GM10266 (cell line): ENCODE results near the gene PPP1R3F.

Experiments used
- DNase-seq: peaks from one replicate; pipeline ENCODE4 v3.0.0; 2012; ENCODE audit errors: extremely low spot score
- CTCF ChIP-seq: IDR thresholded peaks from 2 replicates; pipeline ENCODE4 v1.5.1; 2012; ENCODE audit warnings: mild to moderate bottlenecking, low read depth; ENCODE audit not compliant: control insufficient read depth, insufficient read depth; ENCODE audit errors: missing control alignments

Gene PPP1R3F

DNA sequence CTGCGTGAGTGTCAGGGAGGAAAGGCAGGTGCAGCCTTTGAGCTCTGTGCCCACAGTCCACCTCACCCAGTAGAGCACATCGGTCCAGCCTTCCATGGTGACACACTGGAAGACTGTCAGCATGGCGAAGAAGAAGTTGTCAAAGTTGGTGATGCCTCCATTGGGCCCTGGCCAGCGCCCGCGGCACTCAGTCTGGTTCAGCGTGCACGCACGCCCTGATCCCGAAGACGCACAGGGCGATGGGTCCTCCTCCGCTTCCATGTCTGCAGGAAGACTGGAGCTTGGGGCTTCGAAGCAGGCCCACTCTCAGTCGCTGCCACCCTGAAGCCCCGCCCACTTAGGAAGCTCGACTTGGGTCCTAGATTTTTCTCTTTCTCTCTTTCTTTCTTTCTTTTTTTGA is 41.4 kb upstream of the PPP1R3F start:
- DNase-seq = no peak
- TF ChIP-seq CTCF = no peak

GRCh38 chrX:49230500-49231232 is 38.9 kb upstream of the PPP1R3F start:
- peak; percentile 83 for DNase-seq
- peak; percentile 33 for TF ChIP-seq CTCF

DNA sequence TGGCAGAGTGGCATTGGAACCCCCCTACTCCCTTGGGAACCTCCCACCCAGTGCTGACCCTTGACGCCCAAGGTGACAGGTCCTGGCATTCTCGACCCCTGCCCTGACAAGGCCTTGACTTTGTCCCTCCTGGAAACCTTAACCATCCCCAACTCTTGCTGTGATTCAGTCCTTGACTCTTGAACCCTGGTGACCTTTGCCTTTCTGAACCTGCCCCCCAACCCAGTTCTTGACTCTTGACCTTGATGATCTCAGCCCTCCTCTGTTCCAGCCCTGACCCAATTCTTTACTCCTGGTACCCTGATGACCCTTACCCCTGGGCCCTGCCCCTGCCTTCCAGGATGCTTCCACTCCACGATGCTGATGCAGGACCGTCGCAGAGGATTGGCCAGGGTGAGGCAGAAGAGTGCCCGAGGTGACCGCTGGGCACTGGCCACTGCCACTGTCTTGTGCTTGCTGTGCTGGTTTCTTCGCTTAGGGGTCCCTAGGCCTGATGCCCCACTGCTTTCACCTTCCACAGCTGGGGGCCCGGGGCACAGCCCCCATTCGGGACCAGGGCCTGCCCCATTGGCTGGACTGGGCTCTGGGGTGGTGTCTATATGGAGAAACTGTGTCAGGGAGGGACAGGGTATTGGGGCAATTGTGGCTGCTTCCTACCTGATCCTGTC is 38.1 kb upstream of the PPP1R3F start:
- DNase-seq = no peak
- TF ChIP-seq CTCF = no peak

- no peak for TF ChIP-seq CTCF
Observed at GRCh38 chrX:49232525-49232924, 37.1 kb upstream of the PPP1R3F start.

DNA sequence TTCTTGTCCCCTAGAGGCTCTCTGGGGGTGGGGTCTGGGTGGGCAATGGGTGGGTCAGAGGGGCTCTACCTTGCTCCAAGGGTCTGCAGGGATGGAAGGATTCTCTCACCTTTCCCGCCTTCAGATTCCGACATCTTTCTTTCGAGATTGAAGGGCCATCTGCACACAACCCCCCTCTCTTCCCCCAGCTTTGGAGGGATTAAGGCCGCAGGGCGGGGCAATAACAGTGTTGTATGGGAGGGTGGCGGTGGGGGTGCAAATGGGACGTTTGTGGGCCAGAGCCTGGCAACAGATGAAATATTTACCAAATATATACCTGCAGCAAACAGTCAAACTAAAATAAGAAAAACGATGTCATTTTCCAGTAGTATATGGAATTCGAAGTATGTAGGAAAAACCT is 36.4 kb upstream of the PPP1R3F start, which contains the start of gene CACNA1F:
CACNA1F (minus strand) TSS at position 165 of the 400 bp plus-strand sequence; CDS start at position 134, 31 bp downstream.
- DNase-seq = no peak
- TF ChIP-seq CTCF = no peak

More at GRCh38 chrX:49232525-49232924, 37.1 kb upstream of the PPP1R3F start:
- no peak for DNase-seq

GRCh38 chrX:49233887-49234555 is 35.6 kb upstream of the PPP1R3F start:
- TF ChIP-seq CTCF = no peak
- DNase-seq = no peak
